Femur (tissue), 1 donor: Measurements from ENCODE around the gene PJA2.
"Not testable (repeated sequence)": the region's sequence is repeated elsewhere in the genome, so short reads cannot be mapped to it uniquely, and the experiment has no call there.

Experiments used
- DNase-seq: peaks from one replicate; pipeline ENCODE4 v3.0.0-alpha.2; 2017

Gene PJA2

GRCh38 chr5:109304309-109304708 is 105.5 kb downstream of the PJA2 start:
- no peak for DNase-seq

- no peak for DNase-seq
These were observed 109.4 kb downstream of the PJA2 start for GRCh38 chr5:109300367-109300766.

- no peak for DNase-seq
These were observed 110.2 kb downstream of the PJA2 start for GRCh38 chr5:109299557-109299956.

GRCh38 chr5:109298794-109299193 is 111.0 kb downstream of the PJA2 start:
- no peak for DNase-seq

- DNase-seq = no peak
These were observed 111.9 kb downstream of the PJA2 start for GRCh38 chr5:109297900-109298299.

- DNase-seq = no peak
These were observed 118.7 kb downstream of the PJA2 start for GRCh38 chr5:109291090-109291489.

- no peak for DNase-seq
These were observed 119.5 kb downstream of the PJA2 start for GRCh38 chr5:109290231-109290630.

- not testable (repeated sequence) for DNase-seq
These were observed 123.1 kb downstream of the PJA2 start for GRCh38 chr5:109286628-109287027.
